NAMALWA (cell line): ENCODE measurements around the gene EFCC1.
"Not testable (repeated sequence)": the region's sequence is repeated elsewhere in the genome, so short reads cannot be mapped to it uniquely, and the experiment has no call there.

Source experiments
- DNase-seq: peaks from one replicate; pipeline ENCODE4 v3.0.0-alpha.2; 2015; ENCODE audit warnings: low spot score

EFCC1 gene

DNA sequence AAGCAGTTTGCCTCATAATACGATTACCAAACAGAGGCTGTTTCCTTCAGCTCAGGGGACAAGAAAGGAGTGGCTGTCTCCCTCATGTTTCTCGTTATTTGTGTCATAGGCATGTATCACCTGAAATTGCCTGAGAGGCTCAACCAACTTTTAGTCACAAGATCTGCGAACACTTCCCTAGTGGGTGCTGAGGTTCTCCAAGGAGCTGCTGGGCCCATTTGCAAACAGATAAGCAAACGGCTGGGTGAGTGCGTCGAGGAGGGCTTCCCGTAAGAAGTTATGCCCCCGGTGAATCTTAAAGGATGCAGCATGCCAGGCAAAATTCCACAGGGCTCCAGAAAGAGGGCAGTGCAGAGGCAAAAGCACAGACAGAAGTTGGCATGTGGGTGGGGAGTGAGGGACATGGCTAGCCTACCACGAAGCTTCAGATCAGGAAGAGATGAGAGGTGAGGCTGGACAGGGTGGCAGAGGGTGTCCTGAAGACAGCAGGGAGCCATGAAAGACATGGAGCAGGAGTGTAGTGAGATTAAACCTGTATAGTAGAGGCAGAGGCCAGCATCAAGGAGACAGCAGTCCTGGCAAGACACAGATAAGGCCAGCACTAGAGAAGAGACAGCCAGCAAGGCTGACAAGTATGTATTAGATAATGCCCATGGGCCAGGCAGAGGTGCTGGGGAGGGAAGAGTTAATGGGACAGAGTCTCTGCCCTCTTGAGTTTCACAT lies 55.5 kb downstream of the EFCC1 start:
- DNase-seq = no peak

DNA sequence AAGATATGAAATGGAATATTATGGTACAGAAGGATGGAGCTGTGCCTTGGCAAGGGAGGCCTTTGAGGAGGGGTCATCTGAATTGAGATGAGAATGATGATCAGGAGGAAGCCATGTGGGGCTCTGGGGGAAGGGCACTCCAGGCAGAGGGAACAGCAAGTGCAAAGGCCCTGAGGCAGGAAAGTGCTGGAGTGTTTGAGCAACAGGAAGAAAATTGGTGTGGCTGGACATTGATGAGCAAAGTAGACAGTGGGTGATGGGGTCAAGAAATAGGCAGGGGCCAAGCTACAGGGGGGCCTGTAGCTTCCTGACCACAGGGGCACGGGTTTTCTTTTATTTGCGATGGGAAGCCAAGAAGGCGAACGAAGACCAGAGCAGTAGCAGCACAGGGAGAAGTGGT lies 56.1 kb downstream of the EFCC1 start:
- DNase-seq = no peak

- DNase-seq = peak; percentile 43
Measured at GRCh38 chr3:129058441-129059200, 57.5 kb downstream of the EFCC1 start.

DNA sequence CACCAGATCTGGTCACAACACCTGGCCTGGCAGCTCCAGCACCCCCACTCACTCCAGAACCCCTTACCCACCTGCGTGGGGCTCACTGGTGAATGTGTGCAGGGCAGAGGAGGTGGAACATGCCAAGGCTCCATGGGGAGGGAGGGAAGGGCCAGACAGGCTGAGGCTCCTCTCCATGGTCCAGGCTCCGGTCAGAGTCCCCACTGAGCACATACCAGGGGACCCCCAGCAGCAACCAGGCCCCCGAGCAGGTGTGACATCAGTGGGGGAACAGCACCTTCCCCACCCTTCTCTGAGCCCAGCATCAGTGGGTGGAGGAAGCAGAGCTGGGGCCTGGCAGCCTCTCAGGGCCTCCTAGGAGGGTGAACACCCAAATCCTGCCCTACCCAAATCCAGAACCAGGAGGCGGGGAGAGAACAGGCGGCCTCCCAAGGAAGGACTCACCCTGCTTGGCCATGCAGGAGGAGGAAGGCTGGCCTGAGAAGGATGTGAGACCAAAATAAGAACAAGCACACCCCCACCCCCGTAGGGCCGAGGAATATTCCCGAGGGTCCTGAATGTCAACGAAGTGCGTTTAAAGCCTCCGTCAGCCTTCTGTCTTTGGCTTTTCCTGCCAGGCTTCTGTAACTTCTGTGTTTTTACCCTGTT lies 58.3 kb downstream of the EFCC1 start:
- no peak for DNase-seq

DNA sequence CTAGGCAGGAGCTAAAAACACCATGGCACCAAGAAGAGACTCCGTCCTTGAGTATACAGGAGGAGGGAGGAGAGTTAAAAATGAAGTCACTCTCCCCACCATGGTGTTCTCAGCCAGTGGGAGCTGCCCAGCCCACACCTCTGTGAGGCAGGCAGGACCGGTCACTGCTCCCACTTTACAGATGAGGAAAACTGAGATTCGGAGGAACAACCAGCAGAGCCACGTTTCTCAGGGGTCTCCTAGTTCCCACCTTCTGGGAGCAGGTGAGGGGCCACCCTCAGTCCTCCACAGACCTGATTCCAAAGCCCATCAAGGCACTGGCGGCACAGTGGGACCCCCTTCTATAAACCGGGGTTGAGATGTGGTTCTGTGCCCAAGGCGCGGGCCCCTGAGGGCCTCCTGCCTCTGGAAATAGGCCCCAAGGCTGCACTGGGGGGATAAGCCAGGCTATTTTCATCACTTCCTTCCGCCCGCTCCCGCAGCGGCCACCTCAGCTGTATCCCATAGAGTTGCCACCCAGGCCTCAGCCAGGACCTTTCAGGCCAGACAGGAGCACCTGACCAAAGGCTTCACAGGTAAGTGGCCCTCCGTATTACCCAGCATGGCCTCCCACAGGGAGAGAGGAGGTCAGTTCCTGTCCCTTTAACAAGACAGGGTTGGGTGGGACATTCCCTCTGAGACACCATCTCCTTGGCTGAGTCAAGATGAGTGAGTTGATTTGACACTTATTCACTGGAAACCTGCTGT lies 59.3 kb downstream of the EFCC1 start, which contains the start of gene GP9:
Gene GP9 (plus strand): TSS at position 504 of the 747 bp plus-strand sequence. CDS start 961 bp downstream, outside the sequence.
- no peak for DNase-seq

DNA sequence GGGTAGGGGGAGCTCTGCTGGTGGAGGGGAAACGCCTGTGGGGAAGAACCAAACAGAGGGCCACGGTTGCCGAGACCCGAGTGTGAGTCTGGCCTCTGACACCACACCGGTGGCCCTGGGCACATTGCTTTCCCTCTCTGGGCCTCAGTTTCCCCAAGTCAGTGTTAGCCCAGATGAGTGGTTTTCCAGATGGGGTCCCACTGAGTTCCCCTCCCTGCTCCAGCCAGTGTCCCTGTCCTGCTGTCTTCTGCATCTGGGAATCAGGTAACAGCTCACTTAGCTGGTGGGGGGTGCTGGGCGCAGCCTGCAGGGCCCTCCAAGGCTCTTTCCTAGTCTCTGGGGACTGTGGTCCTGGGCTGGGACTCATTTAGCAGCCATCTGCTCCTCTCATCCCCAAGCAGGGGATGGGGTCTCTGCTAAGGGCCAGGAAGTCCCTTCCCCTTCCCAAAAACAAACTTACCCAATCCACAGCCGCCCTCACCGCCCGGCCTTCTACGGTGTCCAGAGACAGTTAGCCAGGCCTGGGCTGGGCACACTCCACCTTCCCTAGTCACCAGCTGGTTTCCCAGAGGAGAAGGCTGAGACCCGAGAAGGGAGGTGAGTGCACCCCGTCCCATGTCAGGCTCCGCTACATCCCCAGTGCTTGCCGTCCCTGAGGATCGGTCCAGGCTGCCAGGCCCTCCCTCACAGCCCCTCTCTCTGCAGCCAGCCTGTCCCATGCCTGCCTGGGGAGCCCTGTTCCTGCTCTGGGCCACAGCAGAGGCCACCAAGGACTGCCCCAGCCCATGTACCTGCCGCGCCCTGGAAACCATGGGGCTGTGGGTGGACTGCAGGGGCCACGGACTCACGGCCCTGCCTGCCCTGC lies 60.2 kb downstream of the EFCC1 start:
- no peak for DNase-seq

DNA sequence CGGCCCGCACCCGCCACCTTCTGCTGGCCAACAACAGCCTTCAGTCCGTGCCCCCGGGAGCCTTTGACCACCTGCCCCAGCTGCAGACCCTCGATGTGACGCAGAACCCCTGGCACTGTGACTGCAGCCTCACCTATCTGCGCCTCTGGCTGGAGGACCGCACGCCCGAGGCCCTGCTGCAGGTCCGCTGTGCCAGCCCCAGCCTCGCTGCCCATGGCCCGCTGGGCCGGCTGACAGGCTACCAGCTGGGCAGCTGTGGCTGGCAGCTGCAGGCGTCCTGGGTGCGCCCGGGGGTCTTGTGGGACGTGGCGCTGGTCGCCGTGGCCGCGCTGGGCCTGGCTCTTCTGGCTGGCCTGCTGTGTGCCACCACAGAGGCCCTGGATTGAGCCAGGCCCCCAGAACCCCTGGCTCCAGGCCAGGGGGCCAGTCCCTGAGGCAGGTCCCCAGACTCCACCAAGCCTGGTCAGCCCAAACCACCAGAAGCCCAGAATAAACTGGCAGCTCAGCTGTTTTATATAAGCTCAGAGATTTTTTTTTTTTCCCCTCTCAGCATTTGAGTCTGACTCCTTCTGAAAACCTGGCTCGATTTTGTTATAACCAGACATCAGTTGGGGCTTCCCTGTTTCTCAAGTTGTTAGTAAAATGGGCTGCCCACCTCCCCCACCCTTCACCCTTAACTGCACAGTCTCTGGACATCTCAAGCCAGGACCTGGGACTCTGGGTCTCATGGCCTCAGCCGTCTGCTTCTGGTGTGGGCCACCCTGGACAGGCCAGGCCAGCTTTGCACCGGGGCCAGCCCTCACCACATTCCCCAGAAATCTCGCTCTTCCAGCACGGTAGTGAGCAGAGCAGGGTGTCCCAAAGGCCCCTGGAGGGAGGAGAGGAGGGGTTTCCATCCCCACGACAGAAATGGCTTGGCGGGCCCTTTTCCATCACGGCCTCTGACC lies 61.1 kb downstream of the EFCC1 start:
- no peak for DNase-seq

DNA sequence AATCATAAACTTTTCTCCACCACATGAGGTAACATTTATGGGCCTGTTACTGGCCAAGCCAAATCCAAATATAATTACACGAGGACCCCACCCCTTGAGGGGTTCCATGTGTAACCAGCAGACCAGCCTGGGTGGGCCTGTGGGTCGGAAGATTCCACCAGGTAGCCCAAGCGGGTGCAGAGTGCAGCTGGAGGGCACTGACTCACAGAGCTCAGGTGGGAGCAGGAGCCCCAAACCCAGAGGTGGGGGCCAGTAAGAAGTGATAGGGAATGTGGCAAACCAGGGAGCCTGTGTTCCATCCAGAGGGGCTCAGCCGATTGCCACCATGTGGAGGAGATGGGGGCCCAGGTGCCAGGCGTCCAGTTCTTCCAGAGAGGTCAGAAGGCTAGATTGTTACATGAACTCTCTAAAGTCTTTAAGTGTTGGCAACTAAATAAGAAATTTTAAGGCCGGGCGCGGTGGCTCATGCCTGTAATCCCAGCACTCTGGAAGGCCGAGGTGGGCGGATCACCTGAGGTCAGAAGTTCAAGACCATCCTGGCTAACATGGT lies 62.1 kb downstream of the EFCC1 start:
- DNase-seq = no peak

DNA sequence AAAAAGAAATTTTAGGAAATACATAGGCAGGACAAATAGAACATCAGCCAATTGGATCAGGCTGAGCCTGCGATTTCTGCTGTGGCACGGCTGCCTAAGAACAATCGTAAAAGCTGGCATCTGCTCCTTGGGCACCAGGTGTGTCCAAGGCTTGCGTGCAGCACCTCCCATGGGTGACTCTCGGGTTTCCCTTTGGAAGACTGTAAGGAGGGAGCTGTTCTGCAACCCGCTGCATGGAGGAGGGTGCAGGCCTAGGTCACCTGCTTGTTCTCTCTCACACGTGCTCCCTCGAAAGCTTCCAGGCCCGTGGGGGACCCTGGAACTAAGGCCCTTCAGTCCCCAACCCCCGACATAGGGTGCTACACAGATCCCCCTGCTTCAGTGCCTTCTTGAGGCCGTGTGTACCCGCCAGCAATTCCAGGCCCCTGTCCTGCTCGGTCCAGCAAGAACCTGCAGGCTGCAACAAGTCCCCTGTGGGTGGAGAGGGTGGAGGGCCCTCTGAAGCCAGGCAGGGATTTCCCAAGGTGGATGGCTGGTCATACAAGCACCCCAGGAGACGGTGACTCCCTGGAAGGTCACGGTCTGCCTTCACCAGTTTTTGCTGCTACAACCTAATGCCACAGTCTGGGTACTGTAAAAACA lies 62.9 kb downstream of the EFCC1 start:
- DNase-seq = no peak

- DNase-seq = no peak
Measured at GRCh38 chr3:129065016-129065719, 64.1 kb downstream of the EFCC1 start.

DNA sequence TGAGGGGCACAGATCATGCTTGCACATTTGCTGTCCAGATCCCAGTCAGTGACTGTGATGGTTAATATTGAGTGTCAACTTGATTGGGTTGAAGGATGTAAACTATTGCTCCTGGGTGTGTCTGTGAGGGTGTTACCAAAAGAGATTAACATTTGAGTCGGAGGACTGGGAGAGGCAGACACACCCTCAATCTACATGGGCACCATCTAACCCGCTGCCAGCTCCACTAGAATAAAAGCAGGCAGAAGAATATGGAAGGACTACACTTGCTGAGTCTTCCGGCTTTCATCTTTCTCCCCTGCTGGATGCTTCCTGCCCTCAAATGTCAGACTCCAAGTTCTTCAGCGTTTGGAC lies 64.6 kb downstream of the EFCC1 start:
- no peak for DNase-seq

DNA sequence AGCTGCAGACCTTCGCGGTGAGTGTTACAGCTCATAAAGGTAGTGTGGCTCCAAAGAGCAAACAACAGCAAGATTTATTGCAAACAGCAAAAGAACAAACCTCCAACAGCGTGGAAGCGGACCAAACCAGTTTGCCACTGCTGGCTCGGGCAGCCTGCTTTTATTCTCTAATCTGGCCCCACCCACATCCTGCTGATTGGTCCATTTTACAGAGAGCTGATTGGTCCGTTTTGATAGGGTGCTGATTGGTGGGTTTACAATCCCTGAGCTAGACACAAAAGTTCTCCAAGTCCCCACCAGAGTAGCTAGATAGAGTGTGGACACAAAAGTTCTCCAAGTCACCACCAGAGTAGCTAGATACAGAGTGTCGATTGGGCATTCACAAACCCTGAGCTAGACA lies 66.6 kb downstream of the EFCC1 start:
- DNase-seq = peak; percentile 30

- no peak for DNase-seq
Measured at GRCh38 chr3:129068291-129068886, 67.3 kb downstream of the EFCC1 start.

GRCh38 chr3:129069313-129070085 lies 68.4 kb downstream of the EFCC1 start:
- not testable (repeated sequence) for DNase-seq

DNA sequence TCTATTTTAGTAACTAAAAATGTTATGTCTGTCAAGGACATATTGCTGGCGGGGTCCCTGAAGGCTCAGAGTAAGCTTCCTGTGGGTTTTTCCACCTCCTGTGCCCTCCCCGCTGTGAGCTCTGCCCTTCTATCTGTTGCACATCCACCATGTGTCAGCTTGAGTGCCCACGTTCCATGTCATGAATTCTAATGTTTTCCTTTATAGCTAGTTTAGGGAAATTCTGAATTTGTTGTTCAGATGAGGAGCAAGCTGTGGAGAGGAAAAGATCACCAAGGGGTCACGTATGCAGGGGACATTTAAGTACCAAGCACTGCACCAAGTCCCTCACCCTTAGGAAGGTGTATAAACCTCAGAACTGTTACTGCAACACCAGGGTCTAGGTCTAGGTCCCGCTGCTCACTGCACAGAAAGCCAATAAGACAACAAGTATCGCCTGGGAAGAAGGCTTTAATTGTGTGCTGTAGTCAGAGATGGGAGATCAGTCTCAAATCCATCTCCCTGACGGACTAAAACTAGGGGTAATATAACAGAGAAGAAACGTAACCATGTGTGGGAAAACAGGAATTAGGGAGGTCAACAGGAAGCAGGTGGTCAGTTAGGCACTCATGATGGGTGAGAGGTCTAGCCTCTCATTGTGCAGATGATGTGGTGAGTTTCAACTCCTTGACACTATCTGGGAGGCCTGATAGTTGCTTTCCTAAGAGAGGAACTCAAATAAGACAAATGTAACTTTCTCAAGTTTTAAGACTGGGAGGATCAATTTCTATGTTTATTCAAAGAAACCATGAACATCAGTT lies 69.2 kb downstream of the EFCC1 start:
- no peak for DNase-seq

DNA sequence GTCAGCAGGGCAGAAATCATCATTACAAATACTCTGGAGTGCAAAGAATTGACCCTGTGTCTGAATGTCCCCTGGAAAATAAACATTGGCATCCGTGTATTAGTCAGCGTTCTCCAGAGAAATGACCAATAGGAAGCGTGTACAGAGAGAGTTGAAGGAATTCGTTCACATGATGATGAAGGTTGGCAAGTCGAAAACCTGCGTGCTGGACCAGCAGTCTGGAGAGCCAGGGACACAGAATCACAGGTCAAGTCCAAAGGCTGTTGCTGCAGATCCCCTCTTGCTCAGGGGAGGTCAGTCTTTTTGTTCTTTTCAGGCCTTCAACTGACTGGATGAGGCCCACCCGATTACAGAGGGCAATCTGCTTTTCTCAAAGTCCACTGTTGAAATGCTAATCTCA lies 76.1 kb downstream of the EFCC1 start:
- DNase-seq = no peak

- no peak for DNase-seq
Measured at GRCh38 chr3:129078510-129078909, 77.4 kb downstream of the EFCC1 start.
